Mesenteric fat pad (tissue), 1 donor: ENCODE measurements around the gene LY6G5B. TPM values are rescaled to one million over a fixed set of nuclear protein-coding genes. Genes with fewer than 3 reads are reported as not detected.
"Not testable (repeated sequence)": the region's sequence is repeated elsewhere in the genome, so short reads cannot be mapped to it uniquely, and the experiment has no call there.

Experiments
- DNase-seq: peaks from one replicate; pipeline ENCODE4 v3.0.0-alpha.2; 2020; ENCODE audit warnings: low spot score
- total RNA-seq: library from RNA; stranded (reverse); fragmentation: NEBNext Ultra II Directional; extraction: Animal tissue kit (Norgen Biotek cat#: 25700); gene quantifications from one replicate; pipeline ENCODE4 v1.2.1, GENCODE V29; 2021
- donor health status: DM: yes; HTN: yes; CAD: no.

The LY6G5B gene
- total RNA-seq, 1 donor from 2014 or later: 15.5 TPM

DNA sequence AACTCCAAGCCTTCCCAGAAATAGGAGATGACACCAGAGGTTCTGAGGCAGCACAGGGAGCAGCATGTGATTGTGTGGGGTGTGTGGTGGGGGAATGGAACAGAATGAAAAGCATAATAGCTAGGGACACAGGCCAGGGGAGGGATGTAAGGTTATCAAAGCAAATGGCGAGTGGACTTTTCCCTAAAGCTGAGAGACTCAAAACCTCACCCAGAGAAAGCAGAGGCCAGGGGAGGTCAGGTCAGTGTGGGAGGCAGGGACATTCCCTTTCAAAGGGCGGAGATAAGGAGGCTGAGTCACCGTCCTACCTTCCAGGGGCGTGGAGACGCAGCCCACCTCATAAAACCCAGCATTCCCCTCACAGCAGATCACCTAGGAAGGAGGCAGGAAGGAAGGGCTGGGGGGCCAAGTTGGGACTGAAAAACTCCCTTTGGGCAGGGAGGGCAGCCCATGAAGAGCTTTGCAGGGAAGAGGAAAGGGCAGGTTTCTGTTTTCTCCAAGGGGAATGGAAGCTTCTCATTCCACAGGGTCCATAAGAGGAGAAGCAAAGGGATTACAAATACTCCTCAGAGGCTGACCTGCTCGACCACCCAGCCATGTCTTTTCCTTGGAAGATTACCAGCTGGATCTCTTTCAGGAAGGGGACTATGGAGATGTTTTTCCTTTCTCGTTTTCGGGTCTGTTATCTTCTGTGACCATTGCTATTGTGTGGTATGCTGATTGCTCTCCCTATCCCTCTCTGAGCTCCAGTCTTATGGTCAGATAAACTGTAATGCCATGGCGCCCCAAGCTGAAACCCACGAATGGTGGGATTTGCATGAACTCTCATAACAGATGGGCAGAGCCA is 20.7 kb downstream of the LY6G5B start:
- DNase-seq: no peak

DNA sequence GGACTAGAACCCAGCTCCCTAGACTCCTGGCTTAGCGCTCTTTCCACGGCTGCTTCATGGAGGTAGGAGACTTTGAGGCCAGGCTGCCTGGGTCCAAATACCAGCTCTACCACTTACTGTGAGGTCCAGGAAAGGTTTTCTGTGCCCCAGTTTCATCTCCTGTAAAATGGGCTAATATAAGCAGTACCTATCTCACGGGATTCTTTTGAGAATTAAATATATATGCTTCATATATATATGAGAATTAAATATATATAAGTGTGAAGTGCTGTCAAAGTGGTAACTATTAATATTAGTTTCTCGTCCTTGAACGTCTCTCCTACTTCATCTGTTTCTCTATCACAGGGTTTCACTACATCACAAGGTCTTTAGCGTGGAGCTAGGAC is 21.3 kb downstream of the LY6G5B start:
- DNase-seq: no peak

DNA sequence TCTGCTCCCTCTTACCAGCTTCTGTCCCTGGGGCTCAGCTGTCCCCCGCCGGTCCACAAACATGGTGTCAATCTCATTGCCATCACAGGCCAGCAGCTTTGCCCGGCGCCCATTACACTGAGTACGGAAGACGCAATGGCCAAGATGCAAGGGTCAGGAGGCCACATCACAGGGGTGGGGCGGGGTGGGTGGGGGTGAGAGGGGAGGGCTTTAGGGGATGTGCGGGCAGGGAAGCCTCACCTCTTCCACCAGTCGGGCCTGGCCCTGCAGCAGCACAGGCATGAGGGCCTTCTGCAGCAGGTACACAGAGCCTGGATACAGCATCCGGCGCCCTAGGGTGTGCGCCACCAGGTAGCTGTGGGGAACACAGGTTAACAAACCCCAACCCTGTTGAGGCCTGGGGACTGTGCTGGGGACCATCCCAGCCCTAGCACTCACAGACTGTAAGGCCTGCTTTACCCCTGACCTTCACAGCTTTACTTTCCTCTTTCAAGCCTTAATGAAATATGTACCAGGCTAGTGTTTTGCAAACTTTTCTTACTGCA is 21.9 kb downstream of the LY6G5B start:
- DNase-seq: no peak

DNA sequence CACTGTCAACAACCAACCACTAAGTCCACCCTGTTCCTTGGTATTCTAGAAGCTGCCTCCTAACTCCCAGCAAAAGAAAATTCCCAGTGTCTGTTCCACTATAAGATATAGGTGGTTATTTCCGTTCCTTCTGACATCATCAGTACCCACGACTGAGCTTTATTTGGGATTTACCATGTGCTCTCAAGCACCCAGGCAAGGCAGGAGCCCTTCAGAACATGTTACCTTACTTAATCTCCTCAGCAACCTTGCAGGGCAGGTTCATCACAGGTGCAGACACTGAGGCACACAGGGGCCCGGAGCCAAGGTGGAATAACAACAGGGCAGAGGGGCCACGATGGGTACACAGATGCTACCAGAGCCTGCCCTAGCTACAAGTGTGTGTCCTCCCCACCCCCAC is 22.6 kb downstream of the LY6G5B start:
- DNase-seq: no peak

DNA sequence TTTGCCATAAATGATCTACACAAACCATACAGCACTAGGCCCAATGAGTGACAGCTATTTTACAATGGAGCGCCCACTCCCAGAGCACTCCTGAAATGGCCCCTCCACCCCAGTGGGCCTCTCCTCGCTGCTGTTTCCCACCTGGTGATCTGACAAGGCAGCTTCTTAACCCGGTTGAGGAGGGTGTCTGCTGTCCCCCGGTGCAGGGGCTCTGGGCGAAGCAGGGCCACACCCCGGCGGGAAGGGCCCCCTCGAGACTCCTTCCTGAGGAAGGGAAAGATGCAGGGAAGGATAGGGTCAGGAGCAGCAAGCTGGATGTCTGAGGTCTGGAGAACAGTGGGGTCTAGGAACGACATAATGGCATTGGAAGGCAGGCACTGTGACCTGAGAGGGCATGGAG is 23.1 kb downstream of the LY6G5B start:
- no peak for DNase-seq

DNA sequence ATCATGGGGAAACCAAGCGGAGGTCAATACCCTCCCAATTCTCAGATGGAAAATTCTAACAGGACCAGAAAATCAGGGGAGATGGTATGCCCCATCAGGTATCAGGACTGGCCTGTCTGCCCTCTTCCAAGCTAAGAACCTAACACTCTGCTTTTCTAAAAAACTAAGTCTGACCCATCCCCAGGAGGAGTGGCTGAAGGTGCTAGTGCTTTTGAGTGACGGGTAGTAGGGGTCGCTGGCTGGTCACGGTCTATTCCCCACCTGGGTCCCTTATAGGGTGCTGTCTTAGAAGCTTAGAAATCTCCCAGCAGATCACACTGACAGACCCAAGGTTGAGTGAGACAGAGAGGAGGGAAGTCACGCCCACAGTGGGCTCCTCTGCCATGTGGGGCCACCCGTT is 23.8 kb downstream of the LY6G5B start:
- DNase-seq: no peak

DNA sequence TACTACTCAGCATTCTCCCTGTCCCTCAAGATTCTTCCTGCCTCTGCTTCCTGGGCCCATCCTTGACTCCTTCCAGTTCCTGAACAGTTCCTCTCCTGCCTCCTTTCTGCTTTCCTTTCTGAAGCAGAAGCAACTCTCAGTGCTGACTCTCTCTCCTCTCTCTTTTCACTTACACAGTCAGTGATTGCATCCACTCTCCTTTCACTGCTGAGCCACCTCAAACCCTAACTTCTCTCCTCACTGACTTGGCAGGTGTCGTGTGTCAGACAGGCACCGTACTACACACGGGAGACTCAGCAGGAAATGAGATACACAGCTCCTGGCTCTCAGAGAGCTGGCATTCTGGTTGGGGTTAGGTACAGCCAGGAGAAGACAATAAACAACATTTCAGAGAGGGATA is 27.8 kb downstream of the LY6G5B start:
- no peak for DNase-seq

DNA sequence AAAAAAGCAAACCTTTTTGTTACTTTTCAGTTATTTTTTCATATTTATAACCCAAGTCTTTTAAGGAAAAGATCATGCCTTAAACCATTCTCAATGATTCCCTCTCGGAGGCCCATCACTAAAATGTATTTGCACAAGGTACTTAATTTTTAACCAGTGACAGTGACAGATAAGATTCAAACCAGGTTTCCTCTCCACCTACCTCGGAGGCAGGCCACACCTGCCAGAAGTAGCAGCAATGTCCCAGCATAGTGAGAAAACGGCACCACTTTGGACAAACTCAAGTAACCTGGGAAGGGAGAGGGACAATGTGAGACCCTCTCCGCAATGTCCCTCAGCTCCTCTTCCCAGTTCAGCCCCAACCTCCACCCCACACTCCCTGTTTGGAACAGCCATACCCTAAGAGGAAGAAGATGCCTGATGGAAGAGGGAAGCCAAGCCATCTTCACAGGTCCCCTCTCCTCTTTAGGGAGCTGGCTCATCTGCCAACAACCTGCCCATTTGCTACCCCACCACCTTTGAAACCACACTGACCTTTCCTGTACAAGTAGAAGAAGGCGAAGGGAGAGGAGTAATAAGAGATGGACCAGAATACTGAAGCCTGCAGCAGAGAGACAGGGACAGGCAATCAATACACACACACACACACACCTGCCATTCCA is 31.1 kb downstream of the LY6G5B start:
- no peak for DNase-seq

DNA sequence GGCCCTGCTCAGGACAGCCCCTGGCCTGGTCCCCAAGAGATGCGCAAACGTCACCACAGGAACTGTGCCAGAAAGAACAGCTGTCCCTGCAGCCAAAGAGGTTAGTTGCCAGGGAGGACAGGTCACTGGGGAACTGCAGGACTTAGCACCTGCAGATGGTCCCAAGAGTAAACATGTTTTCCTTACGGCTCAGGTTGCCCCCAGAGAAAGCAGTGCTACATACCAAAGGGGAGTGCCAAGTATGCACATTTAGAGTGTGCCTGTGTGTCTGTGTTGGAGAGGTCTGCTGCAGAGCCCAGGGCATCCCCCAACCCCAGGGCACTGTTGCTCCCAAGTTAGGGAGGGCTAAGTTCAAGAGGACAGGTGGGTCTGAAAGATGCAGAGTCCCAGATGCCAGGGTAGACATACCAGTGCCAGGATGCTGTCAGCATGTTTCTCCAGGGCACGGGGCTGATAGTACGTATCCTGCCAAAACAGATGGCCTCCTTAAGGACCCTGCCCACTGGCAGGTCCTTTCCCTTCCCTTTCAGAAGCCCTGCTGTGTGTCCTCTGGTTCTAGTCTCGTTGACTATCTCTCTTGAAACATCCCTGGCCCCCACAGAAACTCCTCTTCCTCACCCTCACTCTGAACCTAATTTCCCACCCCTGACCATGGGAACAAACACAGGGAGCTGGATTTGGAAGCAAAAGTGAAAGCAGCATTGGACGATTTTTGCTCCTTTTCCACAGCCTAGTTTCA is 32.1 kb downstream of the LY6G5B start:
- no peak for DNase-seq

DNA sequence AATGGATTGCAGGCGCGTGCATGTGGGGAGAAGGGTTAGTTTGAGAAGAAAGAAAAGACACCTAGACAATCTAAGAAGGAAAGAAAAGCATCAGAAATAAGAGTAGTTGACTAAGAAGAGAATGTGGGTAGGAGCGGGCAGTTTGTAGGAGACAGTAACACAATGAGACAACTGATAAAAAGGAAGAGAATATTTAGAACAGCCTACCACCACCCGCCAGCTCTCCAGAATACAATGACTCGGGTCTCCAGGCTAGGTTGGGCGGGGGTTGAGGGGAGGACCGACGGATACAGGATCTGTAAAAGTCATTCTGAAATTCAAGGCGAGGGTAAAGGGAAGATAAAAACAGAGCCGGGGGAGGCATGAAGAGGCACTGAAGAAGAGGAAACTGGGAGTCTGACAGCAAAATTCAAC is 32.6 kb downstream of the LY6G5B start:
- no peak for DNase-seq

DNA sequence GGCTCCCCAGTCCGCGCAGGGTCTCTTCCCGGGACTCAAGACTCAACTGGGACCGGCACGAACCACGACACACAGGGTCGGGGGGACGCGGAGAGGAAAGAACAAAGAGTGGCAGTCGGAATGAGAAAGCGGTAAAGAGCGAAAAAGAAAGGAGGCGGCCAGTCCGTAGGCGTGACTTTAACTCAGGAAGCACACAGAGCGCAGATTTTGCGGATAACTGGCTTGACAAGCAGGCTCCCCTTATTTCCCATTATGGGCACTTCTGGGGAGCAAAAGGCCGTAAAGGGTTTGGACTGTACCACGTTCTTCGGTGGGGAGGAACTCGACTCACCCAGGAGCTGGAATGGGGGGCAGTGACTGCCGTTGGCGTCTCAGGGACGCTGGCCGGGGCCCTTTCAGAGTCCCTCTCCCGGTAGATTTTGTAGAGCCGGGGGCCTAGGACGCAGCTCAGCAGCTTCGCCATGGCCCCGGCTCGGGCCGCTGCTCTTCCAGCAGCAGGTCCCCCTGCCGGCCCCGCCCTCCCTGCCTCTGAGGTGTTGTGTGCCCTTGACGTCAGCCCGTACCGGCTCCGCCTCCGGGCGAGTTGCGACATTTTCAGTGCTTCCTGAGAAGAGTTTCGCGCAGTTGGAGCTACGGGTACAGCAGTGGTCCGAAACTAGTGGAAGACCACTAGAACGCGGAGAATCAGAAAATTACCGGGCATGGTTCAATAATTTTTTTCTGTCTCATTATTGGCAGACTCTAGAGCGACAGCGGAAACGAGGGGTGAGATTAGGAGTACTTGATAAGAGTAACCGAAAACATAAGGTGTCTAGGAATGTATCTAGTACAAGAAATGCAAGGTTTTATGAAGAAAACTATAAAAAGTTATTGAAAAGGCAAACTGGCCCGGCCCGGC is 33.3 kb downstream of the LY6G5B start, which contains the start of gene ABHD16A:
Gene ABHD16A, minus strand, starts transcription at position 506 of the 898 bp plus-strand sequence. Its CDS starts 43 bp downstream, at position 463.
- peak; percentile 100 for DNase-seq

DNA sequence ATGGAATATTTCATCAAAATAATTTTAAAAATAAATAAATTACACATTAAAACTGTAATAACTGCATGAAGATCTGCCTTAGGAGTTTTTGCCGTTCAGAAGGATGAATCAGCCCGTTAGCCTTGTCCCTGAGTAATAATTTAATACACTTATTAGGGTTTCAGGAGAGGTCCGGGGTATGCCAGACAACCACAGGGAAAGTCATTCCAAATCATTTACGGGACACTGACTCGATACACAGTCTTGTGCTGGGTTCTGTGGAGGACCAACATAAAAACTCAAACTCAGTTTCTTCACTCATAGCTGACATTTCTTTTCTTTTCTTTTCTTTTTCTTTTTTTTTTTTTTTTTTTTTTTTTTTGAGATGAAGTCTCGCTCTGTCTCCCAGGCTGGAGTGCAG is 36.2 kb downstream of the LY6G5B start:
- DNase-seq: no peak

DNA sequence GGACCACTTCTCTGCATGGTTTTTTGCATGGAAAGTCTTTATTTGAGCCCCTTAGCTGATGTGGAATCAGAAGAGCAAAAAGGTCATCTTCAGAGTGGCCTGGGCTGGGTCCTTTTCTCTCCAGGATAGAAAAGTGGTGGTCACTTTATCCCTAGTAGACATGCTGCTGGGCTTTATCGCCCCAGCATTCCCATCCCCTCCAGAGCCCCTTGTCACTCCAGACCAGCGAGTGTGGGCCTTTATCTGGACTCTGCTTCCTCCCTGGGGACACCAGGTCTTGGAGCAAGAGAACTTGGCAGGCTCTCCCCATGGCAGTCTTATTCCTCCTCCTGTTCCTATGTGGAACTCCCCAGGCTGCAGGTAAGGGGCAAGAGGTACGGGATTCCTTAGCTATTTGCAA is 36.8 kb downstream of the LY6G5B start, which contains the start of gene LY6G6F:
Gene LY6G6F, plus strand, starts transcription at position 268 of the 400 bp plus-strand sequence. Its CDS starts 41 bp downstream, at position 309.
- DNase-seq: no peak

DNA sequence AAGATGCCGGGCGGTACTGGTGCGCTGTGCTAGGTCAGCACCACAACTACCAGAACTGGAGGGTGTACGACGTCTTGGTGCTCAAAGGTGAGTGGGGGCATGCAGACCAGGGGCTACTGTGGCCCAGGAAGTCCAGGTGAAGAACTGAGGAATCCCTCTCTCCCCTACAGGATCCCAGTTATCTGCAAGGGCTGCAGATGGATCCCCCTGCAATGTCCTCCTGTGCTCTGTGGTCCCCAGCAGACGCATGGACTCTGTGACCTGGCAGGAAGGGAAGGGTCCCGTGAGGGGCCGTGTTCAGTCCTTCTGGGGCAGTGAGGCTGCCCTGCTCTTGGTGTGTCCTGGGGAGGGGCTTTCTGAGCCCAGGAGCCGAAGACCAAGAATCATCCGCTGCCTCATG is 37.9 kb downstream of the LY6G5B start:
- DNase-seq: no peak

DNA sequence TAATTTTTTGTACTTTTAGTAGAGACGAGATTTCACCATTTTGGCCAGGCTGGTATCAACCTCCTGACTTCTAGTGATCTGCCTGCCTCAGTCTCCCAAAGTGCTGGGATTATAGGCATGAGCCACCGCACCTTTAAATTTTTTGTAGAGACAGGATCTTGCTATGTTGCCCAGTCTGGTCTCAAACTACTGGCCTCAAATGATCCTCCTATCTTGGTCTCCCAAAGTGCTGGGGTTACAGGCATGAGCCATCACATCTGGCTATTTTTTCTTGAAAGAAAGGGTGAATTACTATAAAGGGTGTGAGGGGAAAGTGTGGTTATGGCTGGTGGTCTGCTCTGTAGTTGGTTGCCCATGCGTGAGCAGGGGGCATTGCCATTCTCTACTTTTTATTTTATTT is 38.4 kb downstream of the LY6G5B start:
- DNase-seq: no peak

DNA sequence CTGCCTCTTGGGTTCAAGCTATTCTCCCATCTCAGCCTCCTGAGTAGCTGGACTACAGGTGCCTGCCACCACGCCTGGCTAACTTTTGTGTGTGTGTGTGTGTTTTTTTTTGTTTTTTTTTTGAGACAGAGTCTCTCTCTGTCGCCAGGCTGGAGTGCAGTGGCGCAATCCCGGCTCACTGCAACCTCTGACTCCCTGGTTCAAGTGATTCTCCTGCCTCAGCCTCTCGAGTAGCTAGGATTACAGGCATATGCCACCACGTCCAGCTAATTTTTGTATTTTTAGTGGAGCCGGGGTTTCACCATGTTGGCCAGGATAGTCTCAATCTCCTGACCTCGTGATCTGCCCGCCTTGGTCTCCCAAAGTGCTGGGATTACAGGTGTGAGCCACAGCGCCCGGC is 39.4 kb downstream of the LY6G5B start:
- DNase-seq: not testable (repeated sequence)

DNA sequence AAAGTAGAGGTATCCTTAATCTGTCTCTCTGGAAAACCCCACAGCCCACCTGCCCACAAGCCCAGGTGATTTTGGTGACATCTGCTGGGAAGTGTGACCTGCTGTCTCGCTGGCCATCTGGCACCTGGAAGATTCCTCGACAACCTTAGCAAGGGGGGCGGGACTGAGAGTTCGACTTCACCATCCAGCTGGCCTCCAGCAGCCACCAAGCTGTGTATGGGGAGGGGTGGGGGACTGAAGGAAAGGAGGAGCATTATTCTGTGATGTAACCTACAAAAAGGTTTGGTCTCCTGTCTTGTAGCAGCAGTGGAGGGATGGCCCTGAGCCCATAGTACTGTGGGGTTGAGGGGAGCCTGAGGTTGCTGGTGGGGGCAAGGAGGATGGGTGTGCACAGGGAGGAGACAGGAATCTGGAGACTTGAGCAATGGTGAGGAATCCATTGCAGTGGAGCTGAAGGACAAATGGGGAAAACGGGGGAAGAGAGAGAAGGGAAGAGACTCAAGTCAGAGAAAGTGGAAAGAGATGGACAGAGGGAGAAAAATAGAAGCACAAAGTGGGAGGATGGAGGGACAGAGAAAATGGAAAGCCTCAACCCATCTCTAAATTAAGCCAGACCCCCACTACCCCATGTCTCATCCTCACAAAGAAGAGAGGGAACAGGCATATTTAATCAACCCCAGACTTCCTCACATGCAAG is 40.9 kb downstream of the LY6G5B start:
- no peak for DNase-seq

DNA sequence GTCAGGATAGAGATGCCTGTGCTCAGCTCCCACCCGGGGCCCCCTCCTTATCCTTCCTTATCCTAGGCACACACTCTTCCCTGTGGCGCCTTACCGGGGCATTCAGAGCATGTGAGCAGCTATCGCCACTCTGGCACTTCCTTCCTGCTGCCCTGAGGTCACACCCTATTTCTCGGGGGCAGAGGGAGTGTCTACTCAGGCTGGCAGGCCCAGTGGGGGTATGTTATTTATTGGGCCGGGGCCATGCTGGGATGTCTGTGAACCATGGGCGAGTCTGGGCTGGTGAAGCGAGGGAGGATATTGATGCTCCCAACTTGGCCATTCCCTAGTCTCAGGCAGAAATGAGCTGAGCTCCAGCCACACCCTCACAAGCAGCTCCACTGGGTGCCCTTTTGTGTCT is 41.5 kb downstream of the LY6G5B start:
- no peak for DNase-seq

DNA sequence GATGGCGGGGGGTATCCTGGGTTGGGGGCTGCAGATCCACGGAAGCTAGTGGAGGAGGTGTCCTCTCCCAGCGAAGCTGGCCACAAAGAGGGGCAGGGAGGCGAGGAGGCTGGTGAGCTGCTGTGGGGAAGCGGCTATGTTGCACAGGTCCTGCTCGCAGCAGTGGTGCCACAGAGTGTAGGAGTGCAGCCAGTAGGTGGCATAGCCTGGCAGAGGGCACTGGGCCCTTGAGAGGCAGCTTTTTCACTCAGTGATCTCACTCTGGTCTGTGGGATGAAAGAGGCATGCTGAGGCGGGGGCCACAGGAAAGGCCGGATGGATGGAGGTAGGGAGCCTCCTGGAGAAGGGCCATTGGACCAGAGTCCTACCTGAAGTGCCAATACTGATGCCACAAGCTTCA is 42.5 kb downstream of the LY6G5B start:
- no peak for DNase-seq

DNA sequence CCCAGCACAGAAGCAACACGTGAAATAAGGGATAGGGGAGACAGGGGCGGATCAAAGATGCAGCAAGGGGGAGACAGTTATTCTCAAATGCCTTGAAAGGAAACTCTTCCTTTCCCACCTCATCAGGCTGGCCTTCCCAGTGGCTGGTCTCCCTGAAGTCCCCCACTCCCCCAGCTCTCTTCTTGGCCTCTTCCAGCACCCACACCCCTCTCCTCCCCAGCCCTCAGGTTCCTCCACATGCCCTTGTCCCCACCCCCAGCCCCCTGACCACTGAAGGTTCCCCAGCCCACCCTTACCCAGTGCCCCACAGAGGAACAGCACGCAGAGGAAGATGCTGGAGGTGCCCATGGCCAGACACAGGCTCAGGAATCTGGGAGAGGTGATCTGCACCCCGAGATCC is 43.7 kb downstream of the LY6G5B start:
- DNase-seq: no peak
